Measurements from ENCODE around the gene EDN2. TPM values are rescaled to one million over a fixed set of nuclear protein-coding genes. Genes with fewer than 3 reads are reported as not detected.

Gene EDN2
- polyA plus RNA-seq, 1 donor from 2014 or later = not detected

GRCh38 chr1:41466146-41466545 is 18.3 kb downstream of the EDN2 start:
- Histone ChIP-seq H3K79me2 (replicated peaks; ENCODE audit: insufficient read depth, low read length) (no peaks in the 10 kb centered on the region), H3K27me3 (ENCODE audit: insufficient read depth, low read depth, low read length) (no peaks in the 10 kb centered on the region), H3F3A (ENCODE audit: insufficient read depth, low read length, poor library complexity, severe bottlenecking) (no peaks in the 10 kb centered on the region), H3K27ac (ENCODE audit: low read length) (no peak overlapping the region), H3K4me3 (ENCODE audit: low read length) (no peak overlapping the region), H3K9me3 (ENCODE audit: low read length) (no peaks in the 10 kb centered on the region), H3K9ac (ENCODE audit: low read length) (no peak overlapping the region), H3K36me3 (ENCODE audit: insufficient read depth, low read length) (no peaks in the 10 kb centered on the region), H3K9me2 (ENCODE audit: insufficient read depth, low read length) (no peaks in the 10 kb centered on the region), H3K4me2 (ENCODE audit: low read length) (no peak overlapping the region), H4K20me1 (ENCODE audit: insufficient read depth) (no peaks in the 10 kb centered on the region), H2AFZ (ENCODE audit: low read depth, low read length) (no peak overlapping the region)
- TF ChIP-seq TAF1 (IDR thresholded peaks at IDR 0.05; ENCODE audit: low read depth) (no peak), RAD21 (conservative IDR thresholded peaks at IDR 0.05) (no peak), EZH2 (IDR thresholded peaks at IDR 0.05; ENCODE audit: borderline replicate concordance, insufficient read depth, low read length, poor library complexity, severe bottlenecking) (no peak), EP300 (conservative IDR thresholded peaks at IDR 0.05; ENCODE audit: poor library complexity, severe bottlenecking) (no peak), POLR2AphosphoS5 (IDR thresholded peaks at IDR 0.05) (no peak), CTCF (IDR thresholded peaks at IDR 0.05; ENCODE audit: poor library complexity, severe bottlenecking) (no peak), REST (IDR thresholded peaks at IDR 0.05; ENCODE audit: borderline replicate concordance) (no peak)

- TF ChIP-seq EZH2 (IDR thresholded peaks at IDR 0.05; ENCODE audit: borderline replicate concordance, insufficient read depth, low read length, poor library complexity, severe bottlenecking) = no peak
- no peak for TF ChIP-seq CTCF (IDR thresholded peaks at IDR 0.05; ENCODE audit: poor library complexity, severe bottlenecking)
- no peak for TF ChIP-seq TAF1 (IDR thresholded peaks at IDR 0.05; ENCODE audit: low read depth)
- TF ChIP-seq REST (IDR thresholded peaks at IDR 0.05; ENCODE audit: borderline replicate concordance) = no peak
- H3K9me2 ChIP-seq (ENCODE audit: insufficient read depth, low read length) = no peaks in the 10 kb centered on the region
- H3K36me3 ChIP-seq (ENCODE audit: insufficient read depth, low read length) = no peaks in the 10 kb centered on the region
- H3K4me3 ChIP-seq (ENCODE audit: low read length) = no peak overlapping the region
- no peak overlapping the region for H3K9ac ChIP-seq (ENCODE audit: low read length)
- H3F3A ChIP-seq (ENCODE audit: insufficient read depth, low read length, poor library complexity, severe bottlenecking) = no peaks in the 10 kb centered on the region
- H3K79me2 ChIP-seq (replicated peaks; ENCODE audit: insufficient read depth, low read length) = no peaks in the 10 kb centered on the region
- no peaks in the 10 kb centered on the region for H4K20me1 ChIP-seq (ENCODE audit: insufficient read depth)
- no peak overlapping the region for H3K27ac ChIP-seq (ENCODE audit: low read length)
- H2AFZ ChIP-seq (ENCODE audit: low read depth, low read length) = no peak overlapping the region
- no peak overlapping the region for H3K4me2 ChIP-seq (ENCODE audit: low read length)
- H3K9me3 ChIP-seq (ENCODE audit: low read length) = no peaks in the 10 kb centered on the region
- H3K27me3 ChIP-seq (ENCODE audit: insufficient read depth, low read depth, low read length) = no peaks in the 10 kb centered on the region
Observed at GRCh38 chr1:41465741-41466140, 18.7 kb downstream of the EDN2 start.
